Mammary epithelial cell (primary cell): Measurements from ENCODE around the gene GALR3.
A peak's percentile ranks its signal among the peaks of the same experiment; 100 is the strongest.

Experiments used
- CTCF ChIP-seq, 2 donors: IDR thresholded peaks in 1 of 2; conservative IDR thresholded peaks in 1 of 2; 2 replicates each; pipeline ENCODE4 v1.5.1; 2011 to 2012; ENCODE audit warnings: inconsistent platforms in 2 of 2, low read length in 2 of 2, mild to moderate bottlenecking in 2 of 2, control low read depth in 1 of 2, low read depth in 1 of 2; ENCODE audit not compliant: insufficient read depth in 1 of 2; ENCODE audit errors: extremely low read depth in 1 of 2
- EZH2 ChIP-seq: IDR thresholded peaks from 2 replicates; pipeline ENCODE4 v1.6.1; 2012; ENCODE audit warnings: low read length, inconsistent platforms, borderline replicate concordance

DNA sequence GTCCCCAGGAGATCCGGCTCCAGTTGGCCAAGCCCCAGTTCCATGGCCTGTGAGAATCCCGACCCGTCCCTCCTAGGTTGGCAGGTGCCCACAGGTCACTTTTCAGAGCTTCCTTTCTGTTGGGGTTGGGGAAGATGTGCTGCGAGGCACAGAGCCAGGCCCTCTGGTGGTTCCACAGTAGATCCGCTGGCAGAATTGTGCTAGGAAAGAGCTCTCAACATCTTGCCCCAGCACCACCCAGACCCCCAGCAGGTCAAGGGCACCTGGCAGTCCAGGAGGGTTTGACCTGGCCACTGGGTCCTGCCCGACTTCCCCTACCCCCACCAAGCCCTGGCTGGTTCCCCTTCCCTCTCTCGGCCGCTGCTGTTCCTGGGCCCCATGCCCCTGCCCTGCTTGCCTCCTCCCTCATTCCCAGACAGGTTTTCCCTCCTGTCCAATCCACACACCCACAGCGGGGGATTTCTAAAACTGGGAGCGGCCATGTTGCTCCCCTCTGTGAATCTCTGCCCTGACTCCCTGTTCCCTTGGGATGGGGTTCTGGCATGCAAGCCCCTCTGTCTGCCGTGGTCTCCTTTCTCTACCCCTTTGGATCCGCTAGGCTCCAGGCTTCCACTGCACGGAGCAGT is 41.6 kb upstream of the GALR3 start:
- TF ChIP-seq CTCF (conservative IDR thresholded peaks at IDR 0.05 in 1 of 2, IDR thresholded peaks at IDR 0.05 in 1 of 2; ENCODE audit: extremely low read depth in 1 of 2, insufficient read depth in 1 of 2, low read depth in 1 of 2, low read length in 2 of 2) (peak; percentile 16 to 52), EZH2 (no peak)
